Calu3 (cell line): ENCODE data around the gene TRPV5. TPM values are rescaled to one million over a fixed set of nuclear protein-coding genes. Genes with fewer than 3 reads are reported as not detected.

Source experiments
- BruUV-seq: library from RNA; stranded (reverse); fragments of 400-500 nt; replicated peaks from 2 replicates; lab custom pipeline; 2021; lab: Mats Ljungman, UMichigan
- CTCF ChIA-PET: fragments of 300-600 bp; sonication (Branson Sonifier 250); formaldehyde crosslinking; loops from one replicate; lab custom pipeline; 2022; ENCODE audit warnings: antibody characterized with exemption; lab: Charles Lee
- DNase-seq: peaks from one replicate; pipeline ENCODE4 v3.0.0; 2022
- H3K27ac Mint-ChIP-seq: one replicate; pipeline ENCODE4 v1.8.0; 2022; ENCODE audit warnings: mixed read lengths; ENCODE audit not compliant: unreplicated experiment
- H3K27me3 Mint-ChIP-seq: one replicate; pipeline ENCODE4 v1.8.0; 2022; ENCODE audit warnings: mixed read lengths; ENCODE audit not compliant: unreplicated experiment
- H3K36me3 Mint-ChIP-seq: one replicate; pipeline ENCODE4 v1.8.0; 2022; ENCODE audit warnings: mild to moderate bottlenecking, moderate library complexity, mixed read lengths; ENCODE audit not compliant: insufficient read depth, unreplicated experiment
- H3K4me1 Mint-ChIP-seq: one replicate; pipeline ENCODE4 v1.8.0; 2022; ENCODE audit warnings: mild to moderate bottlenecking, low read depth, mixed read lengths; ENCODE audit not compliant: unreplicated experiment
- H3K4me3 Mint-ChIP-seq: one replicate; pipeline ENCODE4 v1.8.0; 2022; ENCODE audit warnings: mild to moderate bottlenecking, low read depth, moderate library complexity, mixed read lengths; ENCODE audit not compliant: unreplicated experiment
- H3K9me3 Mint-ChIP-seq: one replicate; pipeline ENCODE4 v1.8.0; 2022; ENCODE audit warnings: low read depth, mixed read lengths; ENCODE audit not compliant: unreplicated experiment
- intact Hi-C: fragments of 100-400 bp; cut with micrococcal nuclease; formaldehyde crosslinking; loops from one replicate; pipeline ENCODE4 v1.10.0; 2022; ENCODE audit not compliant: unreplicated experiment
- total RNA-seq: library from RNA; stranded (reverse); gene quantifications from 2 replicates; pipeline ENCODE4 v1.2.3, GENCODE V29; 2022
- TF ChIP-seq, protein P1 (sequence below): fragments of 200-600 bp; IDR thresholded peaks from one replicate; pipeline ENCODE4 v1.8.0; 2022; ENCODE audit warnings: antibody characterized with exemption; ENCODE audit not compliant: unreplicated experiment

The TRPV5 gene
- total RNA-seq, 1 experiment from 2014 or later = not detected

DNA sequence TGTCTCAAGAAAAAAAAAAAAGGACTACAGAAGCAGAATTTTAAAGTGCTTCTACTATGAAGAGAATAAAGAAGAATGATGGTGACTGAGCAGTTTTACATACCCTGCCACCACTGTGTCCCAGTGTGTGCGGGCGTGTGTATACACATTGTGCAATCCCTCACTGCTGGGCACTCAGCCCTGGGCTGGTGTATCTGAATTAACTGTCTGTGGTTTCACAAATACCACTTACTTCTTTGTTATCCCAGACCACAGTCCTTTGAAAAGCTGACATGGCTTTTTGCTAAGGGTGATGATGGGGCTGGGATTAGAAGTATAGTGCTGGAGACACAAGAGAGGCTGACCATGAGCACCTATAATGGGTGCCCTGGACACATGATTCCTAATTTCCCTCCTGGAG is 26.9 kb downstream of the TRPV5 start:
- H3K4me3 Mint-ChIP-seq = no peak overlapping the region
- no TSS peak for BruUV-seq
- no peaks in the 10 kb centered on the region for H3K9me3 Mint-ChIP-seq
- H3K27ac Mint-ChIP-seq = no peak overlapping the region
- TF ChIP-seq, protein P1, sequence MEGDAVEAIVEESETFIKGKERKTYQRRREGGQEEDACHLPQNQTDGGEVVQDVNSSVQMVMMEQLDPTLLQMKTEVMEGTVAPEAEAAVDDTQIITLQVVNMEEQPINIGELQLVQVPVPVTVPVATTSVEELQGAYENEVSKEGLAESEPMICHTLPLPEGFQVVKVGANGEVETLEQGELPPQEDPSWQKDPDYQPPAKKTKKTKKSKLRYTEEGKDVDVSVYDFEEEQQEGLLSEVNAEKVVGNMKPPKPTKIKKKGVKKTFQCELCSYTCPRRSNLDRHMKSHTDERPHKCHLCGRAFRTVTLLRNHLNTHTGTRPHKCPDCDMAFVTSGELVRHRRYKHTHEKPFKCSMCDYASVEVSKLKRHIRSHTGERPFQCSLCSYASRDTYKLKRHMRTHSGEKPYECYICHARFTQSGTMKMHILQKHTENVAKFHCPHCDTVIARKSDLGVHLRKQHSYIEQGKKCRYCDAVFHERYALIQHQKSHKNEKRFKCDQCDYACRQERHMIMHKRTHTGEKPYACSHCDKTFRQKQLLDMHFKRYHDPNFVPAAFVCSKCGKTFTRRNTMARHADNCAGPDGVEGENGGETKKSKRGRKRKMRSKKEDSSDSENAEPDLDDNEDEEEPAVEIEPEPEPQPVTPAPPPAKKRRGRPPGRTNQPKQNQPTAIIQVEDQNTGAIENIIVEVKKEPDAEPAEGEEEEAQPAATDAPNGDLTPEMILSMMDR = no peak
- CTCF ChIA-PET = no interaction called here
- intact Hi-C loops = no loop called here
- no peak for DNase-seq
- H3K4me1 Mint-ChIP-seq = peaks cover 27% of the 10 kb centered on the region
- H3K36me3 Mint-ChIP-seq = peaks cover 6% of the 10 kb centered on the region
- H3K27me3 Mint-ChIP-seq = no peaks in the 10 kb centered on the region

DNA sequence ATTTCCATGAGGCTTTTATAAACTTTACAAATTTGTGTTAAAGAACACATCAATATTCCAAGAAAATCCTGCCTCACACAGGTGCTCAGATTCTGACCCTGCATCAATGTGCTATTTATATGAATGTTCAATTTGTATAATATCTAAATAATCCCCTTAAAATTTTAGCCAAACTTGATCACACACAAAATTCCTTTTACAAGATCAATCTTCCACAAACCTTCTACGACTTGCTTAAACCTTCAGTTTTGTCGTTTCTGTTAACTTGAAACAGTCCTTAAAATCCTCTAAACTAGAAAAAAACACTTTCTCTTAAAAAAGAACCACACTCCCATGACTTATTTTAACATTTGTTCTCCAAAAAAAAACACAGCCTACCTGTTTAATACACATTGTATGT is 27.8 kb downstream of the TRPV5 start:
- Mint-ChIP-seq H3K9me3 (no peaks in the 10 kb centered on the region), H3K27ac (no peak overlapping the region), H3K4me1 (peaks cover 25% of the 10 kb centered on the region), H3K36me3 (peaks cover 6% of the 10 kb centered on the region), H3K27me3 (no peaks in the 10 kb centered on the region), H3K4me3 (no peak overlapping the region)
- intact Hi-C loops = no loop called here
- CTCF ChIA-PET = no interaction called here
- DNase-seq = no peak
- TF ChIP-seq, protein P1 = no peak
- no TSS peak for BruUV-seq

DNA sequence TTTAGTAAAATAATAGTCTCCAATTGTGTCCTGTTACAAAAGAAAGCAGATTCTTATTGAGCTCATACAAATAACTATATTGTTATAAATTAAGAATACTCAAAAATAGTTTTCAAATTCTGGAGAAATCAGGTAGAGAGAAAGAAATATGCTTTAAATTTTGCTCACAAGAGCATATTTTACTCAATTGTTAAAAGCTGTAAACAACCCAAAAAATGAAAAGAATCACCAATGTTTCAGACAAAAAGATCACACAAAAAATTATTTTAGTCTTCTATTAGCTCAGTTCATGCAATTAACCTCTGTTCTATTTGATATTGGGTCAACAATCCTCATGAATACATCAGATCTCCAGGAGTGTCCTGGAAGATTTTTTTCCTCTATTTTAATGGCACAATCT is 29.4 kb downstream of the TRPV5 start:
- Mint-ChIP-seq H3K27ac (no peak overlapping the region), H3K4me3 (no peak overlapping the region), H3K36me3 (peaks cover 2% of the 10 kb centered on the region), H3K9me3 (no peaks in the 10 kb centered on the region), H3K4me1 (peaks cover 21% of the 10 kb centered on the region), H3K27me3 (no peaks in the 10 kb centered on the region)
- CTCF ChIA-PET = no interaction called here
- TF ChIP-seq, protein P1 = no peak
- intact Hi-C loops = no loop called here
- BruUV-seq = no TSS peak
- DNase-seq = no peak

DNA sequence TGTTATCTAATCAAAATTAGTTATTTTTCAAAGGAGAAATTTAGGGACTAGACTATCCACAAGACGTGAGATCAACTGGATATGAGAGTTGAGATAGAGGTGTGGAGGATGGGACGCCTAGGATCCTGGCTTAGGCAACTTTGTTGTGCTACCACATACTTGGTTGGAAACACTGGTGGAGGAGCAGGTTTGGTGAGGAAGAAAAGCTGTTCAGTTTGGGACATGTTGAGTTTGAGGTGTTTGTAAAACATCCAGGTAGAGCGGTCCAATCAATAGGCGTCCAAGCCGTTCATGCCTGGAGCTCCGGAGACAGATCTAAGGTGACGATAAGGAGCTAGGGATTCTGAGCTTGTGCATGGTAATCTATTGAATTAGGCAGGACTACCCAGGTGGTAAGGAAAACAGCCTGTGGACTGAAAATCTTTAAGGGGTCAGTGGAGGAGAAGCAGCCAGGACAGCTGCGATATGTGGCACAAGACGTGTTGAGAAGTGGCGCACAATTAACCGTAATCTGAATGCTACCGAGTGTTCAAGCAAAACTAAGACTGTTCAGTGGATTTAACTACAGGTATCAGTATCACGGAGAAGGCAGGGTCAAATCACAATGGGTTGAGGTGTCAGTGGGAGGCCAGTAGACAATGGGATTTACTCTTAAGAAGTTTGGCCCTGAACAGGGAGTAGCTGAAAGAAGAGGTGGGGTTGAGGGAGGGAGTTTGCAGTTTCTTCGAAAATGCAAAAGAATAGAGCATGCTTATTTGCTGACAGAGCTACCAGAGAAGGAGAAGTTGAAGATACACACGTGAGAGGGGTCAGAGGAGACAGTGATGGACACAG is 31.9 kb downstream of the TRPV5 start:
- no peaks in the 10 kb centered on the region for H3K36me3 Mint-ChIP-seq
- H3K27me3 Mint-ChIP-seq = peaks cover 2% of the 10 kb centered on the region
- CTCF ChIA-PET = no interaction called here
- H3K4me3 Mint-ChIP-seq = no peak overlapping the region
- H3K4me1 Mint-ChIP-seq = peaks cover 20% of the 10 kb centered on the region
- DNase-seq = no peak
- intact Hi-C loops = no loop called here
- no TSS peak for BruUV-seq
- TF ChIP-seq, protein P1 = no peak
- no peak overlapping the region for H3K27ac Mint-ChIP-seq
- no peaks in the 10 kb centered on the region for H3K9me3 Mint-ChIP-seq
